SIG-M5 (cell line): ENCODE measurements around the gene FAM227B.

Experiments used
- DNase-seq: peaks from one replicate; lab custom pipeline; 2025; lab: John Stamatoyannopoulos, UW

FAM227B gene

GRCh38 chr15:49293941-49294340 is 326.7 kb downstream of the FAM227B start:
- no peak for DNase-seq

- DNase-seq: no peak
Observed at GRCh38 chr15:49290191-49290590, 330.4 kb downstream of the FAM227B start.

GRCh38 chr15:49288391-49288790 is 332.2 kb downstream of the FAM227B start:
- no peak for DNase-seq

GRCh38 chr15:49287481-49287880 is 333.1 kb downstream of the FAM227B start:
- no peak for DNase-seq

GRCh38 chr15:49286649-49287404 is 333.8 kb downstream of the FAM227B start:
- no peak for DNase-seq

GRCh38 chr15:49282366-49282765 is 338.3 kb downstream of the FAM227B start:
- DNase-seq: no peak

- no peak for DNase-seq
Observed at GRCh38 chr15:49279521-49280456, 340.8 kb downstream of the FAM227B start.

- no peak for DNase-seq
Observed at GRCh38 chr15:49278751-49279150, 341.9 kb downstream of the FAM227B start.
